ENCODE measurements around the gene GBA2.
A peak's percentile ranks its signal among the peaks of the same experiment; 100 is the strongest.

GBA2 gene

DNA sequence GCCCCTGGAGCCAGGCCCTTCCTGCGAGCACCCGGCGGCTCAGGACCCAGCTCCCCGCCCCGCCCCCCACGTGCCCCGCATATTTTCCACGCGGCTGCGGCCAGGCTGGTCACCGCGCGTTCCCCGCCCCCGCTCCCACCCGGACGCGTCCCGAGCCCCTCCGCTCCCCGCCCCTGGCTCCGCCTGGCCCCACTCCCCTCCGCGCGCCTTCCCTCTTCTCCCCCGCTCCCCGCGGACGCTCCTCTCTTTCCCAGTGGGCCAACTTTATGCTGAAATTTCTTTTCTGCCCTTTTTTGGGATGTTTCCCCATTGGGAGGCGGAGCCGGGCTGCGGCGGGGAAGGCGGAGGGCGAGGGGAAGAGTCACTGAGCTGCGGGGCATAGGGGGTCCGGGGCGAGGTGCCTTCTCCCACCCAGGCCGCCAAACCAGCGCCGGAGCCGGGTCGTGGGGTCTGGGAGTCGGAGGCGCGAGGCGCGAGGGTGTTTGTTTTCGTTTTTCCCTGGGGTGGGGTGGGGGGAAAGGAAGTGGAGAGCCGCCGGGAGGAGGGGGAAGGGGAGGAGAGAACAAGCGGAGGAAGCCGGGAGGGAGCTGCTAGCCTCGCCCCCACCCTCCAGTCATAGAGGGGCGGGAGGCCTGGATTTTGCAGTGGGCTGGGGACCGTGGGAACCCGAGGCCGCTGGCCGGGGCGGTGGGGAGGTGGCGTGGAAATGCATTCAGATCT is 58.3 kb downstream of the GBA2 start:
- DNase-seq (ENCODE audit: low read depth), result peak; percentile 94

DNA sequence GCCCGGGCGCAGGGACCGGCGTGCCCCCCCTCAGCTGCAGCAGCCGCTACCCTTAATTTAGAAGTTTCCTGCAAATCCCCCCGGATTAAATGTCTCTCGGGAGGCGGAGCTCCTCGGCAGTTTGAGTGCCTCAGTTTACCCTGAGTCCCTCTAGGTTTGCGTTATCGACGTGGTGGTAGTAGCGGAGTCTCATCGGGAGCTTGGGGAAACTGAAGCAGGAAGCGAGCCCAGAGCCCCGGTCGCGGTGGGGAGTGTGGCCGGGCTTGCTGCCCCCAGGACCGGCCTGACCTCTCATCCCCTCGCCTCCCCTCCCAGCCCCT is 58.8 kb downstream of the GBA2 start:
- DNase-seq (ENCODE audit: low read depth), result no peak

DNA sequence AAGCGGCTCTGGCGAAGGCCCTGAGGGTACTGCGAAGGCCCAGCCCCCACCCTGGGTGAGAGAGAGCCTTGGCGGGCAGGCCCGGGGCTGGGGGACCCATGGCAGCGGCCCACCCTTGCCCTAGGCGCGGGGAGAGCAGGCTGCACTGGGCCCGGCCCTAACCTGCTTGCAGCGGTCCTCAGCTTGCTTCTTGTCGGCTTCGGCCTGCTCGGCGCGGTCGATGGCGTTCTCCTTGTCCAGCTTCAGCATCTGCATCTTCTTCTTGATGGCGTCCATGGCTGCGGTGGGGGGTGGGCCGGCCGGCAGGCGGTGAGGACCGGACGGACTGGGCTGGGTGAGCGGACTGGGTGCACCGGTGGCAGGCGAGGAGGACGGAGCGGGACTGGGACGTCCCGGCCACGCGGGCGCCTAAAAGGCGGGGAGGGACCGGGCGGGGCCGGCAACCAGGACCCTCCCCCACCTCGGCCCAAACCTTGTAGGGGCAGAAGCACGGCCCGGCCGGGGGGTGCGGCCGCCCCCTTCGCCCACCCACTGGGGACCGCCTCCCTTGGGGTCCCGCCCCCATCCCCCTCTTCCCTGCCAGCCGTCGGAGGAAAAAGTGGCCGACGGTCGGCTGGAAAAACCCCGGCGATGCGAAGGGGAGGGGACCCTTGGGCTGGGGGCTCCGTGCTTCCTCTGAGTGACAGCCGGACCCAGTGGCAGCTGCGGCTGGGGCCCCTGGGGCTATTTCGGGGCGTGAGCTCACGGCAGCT is 59.3 kb downstream of the GBA2 start, which contains the start of gene TPM2:
TPM2 (minus strand) TSS at position 384 of the 752 bp plus-strand sequence; CDS start at position 276, 108 bp downstream.
- DNase-seq (ENCODE audit: low read depth), result peak; percentile 96

DNA sequence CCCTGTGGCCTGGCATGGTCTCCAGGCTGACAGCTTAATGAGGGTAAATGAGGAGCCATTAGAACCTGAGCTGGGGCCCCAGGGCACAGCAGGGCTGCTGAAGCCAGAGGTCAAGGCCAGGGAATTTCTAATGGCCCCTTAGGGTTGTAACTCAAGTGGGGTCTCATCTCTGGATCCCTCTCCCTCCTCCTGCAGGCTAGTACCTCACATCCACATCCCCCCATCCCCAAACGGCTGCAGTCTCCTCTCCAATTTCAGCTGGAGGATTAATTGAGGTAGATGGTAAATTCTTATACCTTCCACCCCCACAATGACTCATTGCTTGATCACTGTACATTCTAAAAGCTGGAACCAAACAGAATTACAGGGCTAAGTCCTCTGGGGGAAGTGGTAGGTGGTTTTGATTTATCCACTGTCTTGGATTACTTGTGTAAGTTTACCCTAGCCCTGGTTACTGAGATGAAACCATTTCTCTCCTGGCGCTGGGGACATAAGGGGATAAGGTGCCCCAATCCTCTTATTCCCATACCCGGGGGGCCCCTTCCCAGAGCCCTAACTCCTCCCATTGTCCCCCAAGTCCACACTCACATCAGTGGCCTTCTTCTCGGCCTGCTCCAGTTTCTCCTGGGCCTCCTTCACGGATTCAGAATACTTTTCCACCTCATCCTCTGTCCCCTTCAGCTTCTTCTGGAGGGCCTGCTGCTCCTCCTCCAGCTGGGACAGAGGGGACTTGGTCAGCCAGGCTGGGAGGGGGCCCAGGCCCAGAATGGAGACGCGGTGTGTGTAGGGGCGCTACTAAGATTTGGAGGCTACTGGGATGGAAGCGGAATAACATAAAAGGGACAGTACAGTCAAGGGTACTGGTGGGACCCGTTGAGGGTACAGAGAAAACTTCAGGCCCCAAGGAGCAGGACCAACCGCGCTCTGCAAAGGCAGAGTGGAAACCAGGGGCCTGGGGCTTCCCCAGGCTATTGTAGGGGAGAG is 60.2 kb downstream of the GBA2 start:
- DNase-seq (ENCODE audit: low read depth), result peak; percentile 77

DNA sequence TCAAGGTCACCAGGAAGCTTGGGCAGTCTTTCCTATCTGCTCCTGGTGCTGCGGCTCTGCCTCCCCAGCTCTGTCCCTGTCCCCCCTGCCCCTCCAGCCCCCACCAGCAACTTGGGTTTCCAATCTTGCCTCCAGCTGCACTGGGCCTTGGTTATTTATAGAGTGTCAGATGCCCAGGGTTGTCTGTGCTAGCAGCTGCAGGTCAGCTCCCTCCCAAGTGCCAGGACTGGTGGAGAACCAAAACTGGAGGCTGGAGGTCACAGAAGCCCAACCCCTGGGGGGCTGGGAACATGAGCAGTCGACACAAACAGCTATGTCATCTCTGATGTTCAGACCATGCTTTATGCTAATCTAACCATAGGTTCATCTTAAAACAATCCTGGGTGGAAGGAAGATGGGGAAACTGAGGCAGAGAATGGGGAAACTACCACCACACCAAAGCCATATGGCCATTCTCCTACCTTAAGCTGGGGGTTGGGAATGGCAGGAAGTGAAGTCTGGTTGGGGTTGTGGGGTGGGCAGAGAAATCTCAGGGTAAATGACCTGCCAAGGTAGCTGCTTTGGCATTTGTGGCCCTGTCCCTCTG is 61.0 kb downstream of the GBA2 start:
- DNase-seq (ENCODE audit: low read depth), result no peak

DNA sequence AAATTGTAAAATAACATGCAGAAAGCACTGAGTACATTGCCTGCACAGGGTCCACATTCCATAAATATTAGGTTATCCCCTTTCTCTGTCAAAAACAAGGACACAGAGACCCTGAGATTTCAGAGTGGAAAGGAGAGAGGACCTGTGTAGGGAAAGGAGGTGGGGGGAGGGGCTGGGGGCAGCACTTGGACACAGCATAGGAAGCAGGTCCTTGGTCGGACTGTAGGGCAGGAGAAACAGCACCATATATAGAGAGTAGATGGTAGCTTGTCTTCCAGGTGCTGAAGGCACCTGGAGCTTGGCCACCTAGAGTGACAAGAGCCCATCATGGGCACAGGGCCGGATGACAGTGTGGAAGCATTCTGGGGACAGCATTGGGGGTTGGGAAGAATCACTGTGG is 61.7 kb downstream of the GBA2 start:
- DNase-seq (ENCODE audit: low read depth), result no peak

All from EH (cell line).